Neural cell (in vitro differentiated cells): Measurements from ENCODE around the gene RNF157. TPM values are rescaled to one million over a fixed set of nuclear protein-coding genes. Genes with fewer than 3 reads are reported as not detected.

Source experiments
- H2AFZ ChIP-seq: fragments of 200-600, 300-800 bp; sonication (generic), shearing (Covaris generic); 2 replicates; pipeline ENCODE4 v1.6.0; 2014; ENCODE audit warnings: low read depth, mild to moderate bottlenecking, antibody characterized with exemption, low read length, moderate library complexity
- H3F3A ChIP-seq: fragments of 200-600 bp; shearing (Covaris generic); 2 replicates; pipeline ENCODE4 v1.6.1; 2016; ENCODE audit warnings: mild to moderate bottlenecking, moderate library complexity, mixed read lengths, antibody characterized with exemption, low read length; ENCODE audit not compliant: insufficient read depth, poor library complexity, severe bottlenecking
- H3K27ac ChIP-seq: fragments of 200-600, 300-800 bp; sonication (generic), shearing (Covaris generic); 2 replicates; pipeline ENCODE4 v1.5.1; 2014; ENCODE audit warnings: mild to moderate bottlenecking, low read length, moderate library complexity
- H3K27me3 ChIP-seq: fragments of 300-800, 200-600 bp; sonication (generic), shearing (Covaris generic); 2 replicates; pipeline ENCODE4 v1.6.0; 2014; ENCODE audit warnings: mild to moderate bottlenecking, low read depth, low read length, moderate library complexity; ENCODE audit not compliant: insufficient read depth
- H3K36me3 ChIP-seq: fragments of 300-800, 200-600 bp; sonication (generic), shearing (Covaris generic); 2 replicates; pipeline ENCODE4 v1.5.1; 2014; ENCODE audit warnings: mild to moderate bottlenecking, antibody characterized with exemption, low read length, moderate library complexity; ENCODE audit not compliant: insufficient read depth
- H3K4me2 ChIP-seq: fragments of 300-800, 200-600 bp; sonication (generic), shearing (Covaris generic); 2 replicates; pipeline ENCODE4 v1.6.0; 2014; ENCODE audit warnings: mild to moderate bottlenecking, low read length
- H3K4me3 ChIP-seq: fragments of 300-800, 200-600 bp; sonication (generic), shearing (Covaris generic); 2 replicates; pipeline ENCODE4 v1.5.1; 2014; ENCODE audit warnings: mild to moderate bottlenecking, low read length, moderate library complexity
- H3K79me2 ChIP-seq: fragments of 200-600 bp; shearing (Covaris generic); replicated peaks from 2 replicates; pipeline ENCODE4 v1.6.0; 2014; ENCODE audit warnings: mild to moderate bottlenecking, low read length, moderate library complexity; ENCODE audit not compliant: insufficient read depth
- H3K9ac ChIP-seq: fragments of 300-800, 200-600 bp; sonication (generic), shearing (Covaris generic); 2 replicates; pipeline ENCODE4 v1.6.1; 2016; ENCODE audit warnings: mild to moderate bottlenecking, low read length, mixed read lengths
- H3K9me2 ChIP-seq: fragments of 200-600 bp; shearing (Covaris generic); 2 replicates; pipeline ENCODE4 v1.6.1; 2016; ENCODE audit warnings: mild to moderate bottlenecking, low read length, mixed read lengths; ENCODE audit not compliant: insufficient read depth
- H3K9me3 ChIP-seq: fragments of 200-600, 300-800 bp; sonication (generic), shearing (Covaris generic); 2 replicates; pipeline ENCODE4 v1.6.1; 2016; ENCODE audit warnings: mild to moderate bottlenecking, mixed run types, low read length, moderate library complexity, mixed read lengths
- H4K20me1 ChIP-seq: fragments of 200-600 bp; shearing (Covaris generic); 2 replicates; pipeline ENCODE4 v1.6.1; 2016; ENCODE audit warnings: mild to moderate bottlenecking, mixed run types; ENCODE audit not compliant: insufficient read depth
- EP300 ChIP-seq: fragments of 450-650 bp; conservative IDR thresholded peaks from 2 replicates; pipeline ENCODE4 v1.6.1; 2014; ENCODE audit warnings: antibody characterized with exemption, mild to moderate bottlenecking, moderate library complexity; ENCODE audit not compliant: poor library complexity, severe bottlenecking
- MXI1 ChIP-seq: fragments of 450-650 bp; conservative IDR thresholded peaks from 2 replicates; pipeline ENCODE4 v1.6.1; 2014; ENCODE audit warnings: antibody characterized with exemption, mild to moderate bottlenecking; ENCODE audit not compliant: poor library complexity, severe bottlenecking
- POLR2AphosphoS5 ChIP-seq: IDR thresholded peaks from 2 replicates; pipeline ENCODE4 v1.6.1; 2012
- TAF1 ChIP-seq: IDR thresholded peaks from 2 replicates; pipeline ENCODE4 v1.6.1; 2012; ENCODE audit warnings: low read depth
- polyA plus RNA-seq: library from polyadenylated mRNA; depleted of rRNA; stranded (reverse); fragments of >200 nt; gene quantifications from 2 replicates; pipeline ENCODE4 v1.2.3, GENCODE V29; 2014
- TF ChIP-seq, protein P1 (sequence below): IDR thresholded peaks from 2 replicates; pipeline ENCODE4 v1.6.1; 2012; ENCODE audit warnings: borderline replicate concordance
- TF ChIP-seq, protein P2 (sequence below): fragments of 450-650 bp; IDR thresholded peaks from 2 replicates; pipeline ENCODE4 v1.5.1; 2014; ENCODE audit warnings: antibody characterized with exemption, mild to moderate bottlenecking, moderate library complexity; ENCODE audit not compliant: poor library complexity, severe bottlenecking

The RNF157 gene
- polyA plus RNA-seq, 1 donor from 2014 or later, result 15.9 TPM

DNA sequence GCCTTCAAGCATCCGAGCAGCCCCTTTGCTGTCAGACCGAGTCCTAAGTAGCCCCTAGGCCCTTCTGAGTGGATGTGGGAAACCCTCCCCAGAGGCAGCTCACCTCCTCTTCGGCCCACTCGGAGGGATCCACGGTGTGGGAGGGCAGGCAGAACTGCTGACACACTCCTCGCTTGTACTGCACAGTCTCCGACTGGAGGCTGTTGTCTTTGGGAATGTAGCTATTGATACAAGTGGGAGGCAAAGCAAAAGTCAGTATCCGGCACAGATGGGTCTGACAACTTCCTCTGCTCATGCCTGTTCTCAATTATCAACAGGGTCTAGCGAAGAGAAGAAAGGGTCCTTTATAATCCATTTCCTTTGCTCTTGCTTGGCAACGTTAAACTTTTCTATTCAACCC lies 73.4 kb downstream of the RNF157 start:
- H3K9ac ChIP-seq, result no peak overlapping the region
- no peaks in the 10 kb centered on the region for H3K9me3 ChIP-seq
- H3K79me2 ChIP-seq, result no peaks in the 10 kb centered on the region
- no peak overlapping the region for H3K4me2 ChIP-seq
- H3K27me3 ChIP-seq, result no peaks in the 10 kb centered on the region
- H3K9me2 ChIP-seq, result no peaks in the 10 kb centered on the region
- H3F3A ChIP-seq, result no peaks in the 10 kb centered on the region
- H3K36me3 ChIP-seq, result peaks cover 5% of the 10 kb centered on the region
- no peak overlapping the region for H3K4me3 ChIP-seq
- no peaks in the 10 kb centered on the region for H4K20me1 ChIP-seq
- H2AFZ ChIP-seq, result no peak overlapping the region
- no peak overlapping the region for H3K27ac ChIP-seq
- no peak for TF ChIP-seq EP300
- TF ChIP-seq, protein P1, sequence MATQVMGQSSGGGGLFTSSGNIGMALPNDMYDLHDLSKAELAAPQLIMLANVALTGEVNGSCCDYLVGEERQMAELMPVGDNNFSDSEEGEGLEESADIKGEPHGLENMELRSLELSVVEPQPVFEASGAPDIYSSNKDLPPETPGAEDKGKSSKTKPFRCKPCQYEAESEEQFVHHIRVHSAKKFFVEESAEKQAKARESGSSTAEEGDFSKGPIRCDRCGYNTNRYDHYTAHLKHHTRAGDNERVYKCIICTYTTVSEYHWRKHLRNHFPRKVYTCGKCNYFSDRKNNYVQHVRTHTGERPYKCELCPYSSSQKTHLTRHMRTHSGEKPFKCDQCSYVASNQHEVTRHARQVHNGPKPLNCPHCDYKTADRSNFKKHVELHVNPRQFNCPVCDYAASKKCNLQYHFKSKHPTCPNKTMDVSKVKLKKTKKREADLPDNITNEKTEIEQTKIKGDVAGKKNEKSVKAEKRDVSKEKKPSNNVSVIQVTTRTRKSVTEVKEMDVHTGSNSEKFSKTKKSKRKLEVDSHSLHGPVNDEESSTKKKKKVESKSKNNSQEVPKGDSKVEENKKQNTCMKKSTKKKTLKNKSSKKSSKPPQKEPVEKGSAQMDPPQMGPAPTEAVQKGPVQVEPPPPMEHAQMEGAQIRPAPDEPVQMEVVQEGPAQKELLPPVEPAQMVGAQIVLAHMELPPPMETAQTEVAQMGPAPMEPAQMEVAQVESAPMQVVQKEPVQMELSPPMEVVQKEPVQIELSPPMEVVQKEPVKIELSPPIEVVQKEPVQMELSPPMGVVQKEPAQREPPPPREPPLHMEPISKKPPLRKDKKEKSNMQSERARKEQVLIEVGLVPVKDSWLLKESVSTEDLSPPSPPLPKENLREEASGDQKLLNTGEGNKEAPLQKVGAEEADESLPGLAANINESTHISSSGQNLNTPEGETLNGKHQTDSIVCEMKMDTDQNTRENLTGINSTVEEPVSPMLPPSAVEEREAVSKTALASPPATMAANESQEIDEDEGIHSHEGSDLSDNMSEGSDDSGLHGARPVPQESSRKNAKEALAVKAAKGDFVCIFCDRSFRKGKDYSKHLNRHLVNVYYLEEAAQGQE, result no peak
- TF ChIP-seq MXI1, result no peak

DNA sequence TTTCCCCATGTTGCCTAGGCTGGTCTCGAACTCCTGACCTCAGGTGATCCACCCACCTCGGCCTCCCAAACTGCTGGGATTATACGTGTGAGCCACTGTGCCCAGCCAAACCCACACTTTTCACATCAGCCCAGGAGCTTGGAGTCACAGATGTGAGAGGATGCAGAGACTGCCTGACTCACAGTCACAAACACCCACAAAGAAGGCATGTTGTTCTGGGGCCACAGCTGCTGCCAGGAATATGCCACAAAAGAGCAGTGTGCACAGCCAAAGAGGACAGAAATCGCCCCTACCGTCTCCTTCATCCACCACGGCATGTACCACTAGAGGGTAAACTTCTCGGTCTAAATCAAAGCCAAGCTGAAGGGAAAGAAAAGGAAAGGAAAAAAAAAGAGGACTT lies 74.1 kb downstream of the RNF157 start:
- peaks cover 12% of the 10 kb centered on the region for H3K36me3 ChIP-seq
- H3K4me3 ChIP-seq, result no peak overlapping the region
- no peaks in the 10 kb centered on the region for H4K20me1 ChIP-seq
- no peaks in the 10 kb centered on the region for H3K9me2 ChIP-seq
- H3K27me3 ChIP-seq, result no peaks in the 10 kb centered on the region
- no peaks in the 10 kb centered on the region for H3K79me2 ChIP-seq
- TF ChIP-seq POLR2AphosphoS5 (no peak), TAF1 (no peak), MXI1 (no peak), EP300 (no peak)
- TF ChIP-seq, protein P2, sequence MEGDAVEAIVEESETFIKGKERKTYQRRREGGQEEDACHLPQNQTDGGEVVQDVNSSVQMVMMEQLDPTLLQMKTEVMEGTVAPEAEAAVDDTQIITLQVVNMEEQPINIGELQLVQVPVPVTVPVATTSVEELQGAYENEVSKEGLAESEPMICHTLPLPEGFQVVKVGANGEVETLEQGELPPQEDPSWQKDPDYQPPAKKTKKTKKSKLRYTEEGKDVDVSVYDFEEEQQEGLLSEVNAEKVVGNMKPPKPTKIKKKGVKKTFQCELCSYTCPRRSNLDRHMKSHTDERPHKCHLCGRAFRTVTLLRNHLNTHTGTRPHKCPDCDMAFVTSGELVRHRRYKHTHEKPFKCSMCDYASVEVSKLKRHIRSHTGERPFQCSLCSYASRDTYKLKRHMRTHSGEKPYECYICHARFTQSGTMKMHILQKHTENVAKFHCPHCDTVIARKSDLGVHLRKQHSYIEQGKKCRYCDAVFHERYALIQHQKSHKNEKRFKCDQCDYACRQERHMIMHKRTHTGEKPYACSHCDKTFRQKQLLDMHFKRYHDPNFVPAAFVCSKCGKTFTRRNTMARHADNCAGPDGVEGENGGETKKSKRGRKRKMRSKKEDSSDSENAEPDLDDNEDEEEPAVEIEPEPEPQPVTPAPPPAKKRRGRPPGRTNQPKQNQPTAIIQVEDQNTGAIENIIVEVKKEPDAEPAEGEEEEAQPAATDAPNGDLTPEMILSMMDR, result no peak
- TF ChIP-seq, protein P1, result no peak
- no peak overlapping the region for H3K9ac ChIP-seq
- no peaks in the 10 kb centered on the region for H3K9me3 ChIP-seq
- no peak overlapping the region for H3K27ac ChIP-seq
- H2AFZ ChIP-seq, result no peak overlapping the region
- H3F3A ChIP-seq, result no peaks in the 10 kb centered on the region
- no peak overlapping the region for H3K4me2 ChIP-seq
